ENCODE results near the gene MAST1.

- TF ChIP-seq POLR2A (IDR thresholded peaks at IDR 0.05) (peak; percentile 22 to 61 (median 56)), CTCF (IDR thresholded peaks at IDR 0.05) (peak; percentile 51 to 70 (median 64))
These were observed 46.8 kb downstream of the MAST1 start for GRCh38 chr19:12884926-12885748.

All from body of pancreas (tissue), 4 donors.